CD4-positive, alpha-beta T cell treated with Interleukin-4 for 4 hours (primary cell): Measurements from ENCODE around the gene RBFA.

Experiments used
- DNase-seq: peaks from one replicate; pipeline ENCODE4 v3.0.0-alpha.2; 2020

RBFA gene

DNA sequence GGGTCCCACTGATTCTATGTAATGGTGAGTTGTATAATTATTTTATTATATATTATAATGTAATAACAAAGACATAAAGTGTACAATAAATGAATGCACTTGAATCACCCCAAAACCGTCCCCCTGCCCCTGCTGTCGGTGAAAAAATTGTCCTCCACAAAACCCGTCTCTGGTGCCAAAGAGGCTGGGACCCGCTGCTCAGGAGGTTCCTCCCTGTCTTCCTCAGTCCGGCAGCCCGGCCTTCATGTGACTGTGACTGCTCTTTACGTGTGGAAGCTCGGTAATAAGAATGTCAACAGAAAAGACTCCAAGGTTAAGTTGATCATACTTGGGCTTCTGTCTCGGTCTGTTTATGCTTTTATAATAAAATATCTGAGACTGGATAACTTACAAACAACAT lies 42.1 kb downstream of the RBFA start:
- no peak for DNase-seq

DNA sequence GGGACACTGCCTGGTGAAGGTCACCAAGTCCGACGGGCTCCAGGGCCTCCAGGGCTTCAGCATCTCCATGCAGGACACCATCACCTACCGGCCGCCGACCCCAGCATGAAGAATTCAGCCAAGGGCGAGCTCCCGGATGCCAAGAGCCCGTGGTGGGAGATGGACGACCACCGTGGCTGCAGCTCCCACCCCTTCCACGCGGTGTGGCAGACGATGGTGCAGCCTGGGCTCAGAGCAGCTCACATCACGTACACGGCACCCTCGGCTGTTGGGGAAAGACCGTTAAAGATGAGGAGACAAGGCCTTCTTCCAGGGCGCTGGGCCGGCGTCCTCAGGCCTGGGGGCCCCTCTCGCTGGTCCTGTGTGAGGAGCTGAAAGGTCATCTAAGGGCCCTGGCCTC lies 43.6 kb downstream of the RBFA start:
- no peak for DNase-seq
